Left ventricle myocardium inferior (tissue), 1 donor: Measurements from ENCODE around the gene CDKL5. TPM values are rescaled to one million over a fixed set of nuclear protein-coding genes. Genes with fewer than 3 reads are reported as not detected.

Experiments used
- DNase-seq: peaks from one replicate; pipeline ENCODE4 v3.0.0-alpha.2; 2020
- H3K27ac ChIP-seq: fragments of 200-600 bp; replicated peaks from 2 replicates; pipeline ENCODE4 v1.8.0; 2021
- H3K27me3 ChIP-seq: fragments of 200-600 bp; 2 replicates; pipeline ENCODE4 v1.8.0; 2021; ENCODE audit warnings: low read depth
- H3K36me3 ChIP-seq: fragments of 200-600 bp; 2 replicates; pipeline ENCODE4 v1.8.0; 2021
- H3K4me1 ChIP-seq: fragments of 200-600 bp; 2 replicates; pipeline ENCODE4 v1.8.0; 2021
- H3K4me3 ChIP-seq: fragments of 200-600 bp; 2 replicates; pipeline ENCODE4 v1.8.0; 2021; ENCODE audit warnings: mild to moderate bottlenecking, moderate library complexity
- H3K9me3 ChIP-seq: fragments of 200-600 bp; replicated peaks from 2 replicates; pipeline ENCODE4 v1.8.0; 2021
- intact Hi-C: fragments of 100-400 bp; cut with micrococcal nuclease; formaldehyde crosslinking; loops from one replicate; pipeline ENCODE4 v1.11.0; 2022
- total RNA-seq: library from RNA; stranded (reverse); fragmentation: NEBNext Ultra II Directional; extraction: Animal tissue kit (Norgen Biotek cat#: 25700); gene quantifications from one replicate; pipeline ENCODE4 v1.2.1, GENCODE V29; 2021
- TF ChIP-seq, protein P1 (sequence below): fragments of 200-600 bp; IDR thresholded peaks from 2 replicates; pipeline ENCODE4 v1.8.0; 2021; ENCODE audit warnings: antibody characterized with exemption, mild to moderate bottlenecking, borderline replicate concordance
- donor health status: DM: no; HTN: yes; CAD: no; lungs with severe emphysema.

CDKL5 gene
- total RNA-seq, 1 donor from 2014 or later: 9.3 TPM

DNA sequence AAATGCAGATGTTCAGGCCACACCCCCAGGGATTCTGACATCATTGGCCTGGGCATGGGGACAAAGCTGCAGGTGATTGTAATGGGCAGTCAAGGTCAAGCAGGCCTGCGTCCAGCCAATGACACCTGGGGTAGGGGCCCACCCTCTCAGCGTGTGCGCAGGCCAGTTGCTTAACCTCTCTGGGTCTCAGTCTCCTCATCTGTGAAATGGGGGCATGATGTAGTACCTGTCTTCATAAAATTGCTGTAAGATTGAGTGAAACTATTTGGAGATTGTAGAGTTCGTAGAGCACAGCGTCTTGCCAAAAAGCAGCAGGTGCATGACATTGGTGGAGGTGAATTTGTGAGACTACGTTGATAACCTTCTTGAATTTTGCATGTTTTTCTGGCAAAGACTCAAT lies 225.3 kb downstream of the CDKL5 start:
- intact Hi-C loops: no loop called here
- Histone ChIP-seq H3K4me1 (no peaks in the 10 kb centered on the region), H3K36me3 (no peaks in the 10 kb centered on the region), H3K9me3 (no peaks in the 10 kb centered on the region), H3K4me3 (no peak overlapping the region), H3K27me3 (no peaks in the 10 kb centered on the region), H3K27ac (no peak overlapping the region)
- DNase-seq: no peak
- TF ChIP-seq, protein P1, sequence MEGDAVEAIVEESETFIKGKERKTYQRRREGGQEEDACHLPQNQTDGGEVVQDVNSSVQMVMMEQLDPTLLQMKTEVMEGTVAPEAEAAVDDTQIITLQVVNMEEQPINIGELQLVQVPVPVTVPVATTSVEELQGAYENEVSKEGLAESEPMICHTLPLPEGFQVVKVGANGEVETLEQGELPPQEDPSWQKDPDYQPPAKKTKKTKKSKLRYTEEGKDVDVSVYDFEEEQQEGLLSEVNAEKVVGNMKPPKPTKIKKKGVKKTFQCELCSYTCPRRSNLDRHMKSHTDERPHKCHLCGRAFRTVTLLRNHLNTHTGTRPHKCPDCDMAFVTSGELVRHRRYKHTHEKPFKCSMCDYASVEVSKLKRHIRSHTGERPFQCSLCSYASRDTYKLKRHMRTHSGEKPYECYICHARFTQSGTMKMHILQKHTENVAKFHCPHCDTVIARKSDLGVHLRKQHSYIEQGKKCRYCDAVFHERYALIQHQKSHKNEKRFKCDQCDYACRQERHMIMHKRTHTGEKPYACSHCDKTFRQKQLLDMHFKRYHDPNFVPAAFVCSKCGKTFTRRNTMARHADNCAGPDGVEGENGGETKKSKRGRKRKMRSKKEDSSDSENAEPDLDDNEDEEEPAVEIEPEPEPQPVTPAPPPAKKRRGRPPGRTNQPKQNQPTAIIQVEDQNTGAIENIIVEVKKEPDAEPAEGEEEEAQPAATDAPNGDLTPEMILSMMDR: no peak

DNA sequence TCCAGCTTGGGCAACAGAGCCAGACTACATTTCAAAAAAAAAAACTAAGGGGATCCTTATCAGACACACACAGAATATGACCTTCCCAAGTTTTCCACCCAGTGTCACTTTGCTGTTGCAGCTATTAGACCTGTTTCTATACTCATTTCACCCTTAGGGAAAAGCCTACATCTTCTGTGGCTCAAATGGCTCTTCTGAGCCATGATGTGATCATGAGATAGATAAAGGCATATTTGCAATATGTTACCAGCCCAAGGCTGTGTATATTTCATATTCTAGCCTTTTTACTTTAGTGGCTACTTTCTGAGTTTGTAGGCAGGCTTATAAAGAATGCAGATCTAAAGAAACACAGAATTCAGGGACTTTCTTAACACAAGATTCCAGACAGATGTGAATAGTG lies 227.2 kb downstream of the CDKL5 start:
- Histone ChIP-seq H3K27ac (no peak overlapping the region), H3K9me3 (no peaks in the 10 kb centered on the region), H3K4me3 (no peak overlapping the region), H3K27me3 (no peaks in the 10 kb centered on the region), H3K4me1 (no peaks in the 10 kb centered on the region), H3K36me3 (no peaks in the 10 kb centered on the region)
- TF ChIP-seq, protein P1: no peak
- DNase-seq: no peak
- intact Hi-C loops: no loop called here

DNA sequence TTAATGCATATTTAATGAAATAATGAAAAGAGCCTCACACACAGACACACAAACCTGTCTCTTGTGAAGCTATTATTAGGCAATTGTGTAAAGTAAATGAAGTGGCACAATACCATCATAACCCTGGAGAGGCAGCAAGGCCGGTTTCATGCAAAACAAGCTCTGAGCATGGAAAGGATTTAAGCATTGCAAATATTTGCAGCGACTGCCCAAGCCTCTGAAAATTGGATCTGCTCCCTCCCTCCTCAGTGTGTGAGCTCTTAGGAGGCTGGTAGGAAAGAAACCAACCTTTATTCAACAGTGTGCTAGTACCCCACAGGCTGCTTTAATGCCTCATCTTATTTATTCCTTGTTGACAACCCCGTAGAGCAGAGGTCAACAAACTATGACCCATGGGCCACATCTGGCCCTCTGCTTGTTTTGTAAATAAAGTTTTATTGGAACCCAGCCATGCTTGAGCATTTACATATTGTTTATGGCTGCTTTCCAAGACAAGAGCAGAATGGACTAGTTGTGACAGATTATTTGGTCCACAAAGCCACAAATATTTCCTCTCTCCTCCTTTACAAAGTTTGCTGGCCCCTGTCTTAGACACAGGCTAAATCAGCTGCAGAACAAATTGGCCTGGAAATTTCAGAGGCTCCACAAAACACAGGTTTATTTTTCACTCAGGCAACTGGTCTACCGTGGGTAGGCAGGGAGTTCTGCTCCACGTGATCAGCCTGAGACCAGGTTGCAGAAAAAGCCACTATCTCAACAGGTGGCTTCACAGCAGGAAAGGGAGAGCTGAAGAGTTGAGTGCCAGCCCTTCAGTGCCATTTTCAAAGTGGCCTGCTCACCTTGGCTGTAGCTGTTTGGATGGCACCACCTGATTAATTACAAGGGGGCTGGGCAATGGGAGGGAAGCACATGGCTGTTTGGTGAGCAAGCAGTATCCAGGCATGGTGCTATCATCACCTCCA lies 229.7 kb downstream of the CDKL5 start:
- Histone ChIP-seq H3K27ac (no peak overlapping the region), H3K4me1 (no peaks in the 10 kb centered on the region), H3K27me3 (no peaks in the 10 kb centered on the region), H3K9me3 (no peaks in the 10 kb centered on the region), H3K4me3 (no peak overlapping the region), H3K36me3 (no peaks in the 10 kb centered on the region)
- intact Hi-C loops: no loop called here
- DNase-seq: no peak
- TF ChIP-seq, protein P1: no peak

DNA sequence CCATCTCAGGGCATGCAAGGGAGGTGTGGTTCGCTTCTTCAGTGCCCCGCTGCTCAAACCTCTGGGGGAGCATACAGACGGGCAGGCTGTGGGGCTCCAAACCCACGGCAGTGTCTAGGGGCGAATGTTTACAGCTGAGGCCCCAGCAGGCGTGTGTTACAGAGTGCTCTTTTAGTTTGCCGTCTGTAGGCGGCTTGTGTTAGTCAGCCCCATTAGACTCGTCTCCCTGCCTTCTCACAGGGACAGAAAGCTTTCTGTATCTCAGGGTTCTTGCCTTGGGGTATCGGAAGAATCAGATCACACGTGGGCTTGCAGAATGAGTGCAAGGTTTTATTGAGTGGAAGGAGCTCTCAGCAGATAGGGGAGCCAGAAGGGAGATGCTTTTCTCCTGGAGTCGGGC lies 235.9 kb downstream of the CDKL5 start:
- TF ChIP-seq, protein P1: no peak
- Histone ChIP-seq H3K4me3 (no peak overlapping the region), H3K36me3 (no peaks in the 10 kb centered on the region), H3K4me1 (no peaks in the 10 kb centered on the region), H3K27ac (no peak overlapping the region), H3K27me3 (no peaks in the 10 kb centered on the region), H3K9me3 (no peaks in the 10 kb centered on the region)
- DNase-seq: no peak
- intact Hi-C loops: no loop called here

DNA sequence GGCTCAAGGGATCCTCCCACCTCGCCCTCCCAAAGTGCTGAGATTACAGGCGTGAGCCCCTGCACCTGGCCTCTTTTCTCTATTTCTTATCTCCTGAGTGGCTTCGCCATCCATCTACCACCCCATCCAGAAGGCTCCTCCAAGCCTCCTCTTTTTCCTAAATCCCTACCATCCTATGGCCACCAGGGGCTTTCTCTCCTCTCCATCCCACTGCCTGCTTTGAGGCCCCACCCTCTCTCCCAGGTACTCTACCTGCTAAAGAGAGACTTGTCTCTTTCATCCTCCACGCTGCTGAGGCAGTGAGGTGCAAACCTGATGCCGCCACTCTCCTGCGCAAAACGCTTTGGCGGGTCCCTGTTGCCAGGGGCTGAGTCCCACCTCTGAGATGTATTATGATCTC lies 239.5 kb downstream of the CDKL5 start:
- Histone ChIP-seq H3K4me1 (no peaks in the 10 kb centered on the region), H3K36me3 (no peaks in the 10 kb centered on the region), H3K4me3 (no peak overlapping the region), H3K27me3 (no peaks in the 10 kb centered on the region), H3K9me3 (no peaks in the 10 kb centered on the region), H3K27ac (no peak overlapping the region)
- intact Hi-C loops: no loop called here
- TF ChIP-seq, protein P1: no peak
- DNase-seq: no peak
